K562 (cell line): ENCODE data around the gene POU2AF1. TPM values are rescaled to one million over a fixed set of nuclear protein-coding genes. Genes with fewer than 3 reads are reported as not detected.

Experiments
- ATAC-seq: fragments of 200-7000 bp; cut with Tn5 transposase; 3 replicates; pipeline ENCODE4 v1.9.1; 2020; ENCODE audit warnings: moderate library complexity
- BruUV-seq: library from RNA; stranded (reverse); fragments of 400-500 nt; replicated peaks from 2 replicates; lab custom pipeline; 2021; lab: Mats Ljungman, UMichigan
- CTCF ChIA-PET: fragments of 300-600 bp; formaldehyde crosslinking; extraction: SDS; loops from one replicate; lab custom pipeline; 2021; ENCODE audit warnings: low intra/inter-chr PET ratio; lab: Yijun Ruan, JAX
- POLR2A ChIA-PET: fragments of 300-600, 350-650 bp; sonication (Branson Sonifier 250); formaldehyde crosslinking; extraction: SDS; loops from one replicate; lab custom pipeline; 2021; ENCODE audit warnings: antibody characterized with exemption, inconsistent platforms; lab: Yijun Ruan, JAX
- DNase-seq, 4 experiments: peaks; one replicate each; pipeline versions ENCODE4 v3.0.0 to v3.0.0-alpha.2; 2011 to 2018; ENCODE audit warnings: low spot score in 3 of 4, mixed read lengths in 3 of 4; ENCODE audit errors: extremely low read depth in 1 of 4
- FAIRE-seq: peaks from 2 replicates; lab custom pipeline; 2011; peaks lifted over from hg19 to GRCh38; lab: Jason Lieb, UNC
- H2AFZ ChIP-seq: 2 replicates; pipeline ENCODE4 v1.6.0; 2011; ENCODE audit warnings: low read depth, low read length, control low read depth, inconsistent platforms
- H3K27ac ChIP-seq: fragments of 200-600 bp; 3 replicates; pipeline ENCODE4 v1.8.0; 2011; ENCODE audit warnings: low read depth, mild to moderate bottlenecking, control low read depth, inconsistent platforms, low read length, moderate library complexity, mixed read lengths; ENCODE audit errors: extremely low read depth
- H3K27me3 ChIP-seq, 2 experiments: fragments of 300-600 bp in 1 of 2; 2 replicates in 1 of 2; 3 replicates in 1 of 2; pipeline versions ENCODE4 v1.6.0 to v1.8.0; 2011; ENCODE audit warnings: inconsistent platforms in 2 of 2, low read length in 2 of 2, mild to moderate bottlenecking in 1 of 2, mixed read lengths in 1 of 2, moderate library complexity in 1 of 2; ENCODE audit not compliant: control insufficient read depth in 2 of 2, insufficient read depth in 2 of 2
- H3K36me3 ChIP-seq: fragments of 300-600 bp; 3 replicates; pipeline ENCODE4 v1.8.0; 2011; ENCODE audit warnings: mild to moderate bottlenecking, low read length, inconsistent platforms; ENCODE audit not compliant: control insufficient read depth, insufficient read depth
- H3K4me1 ChIP-seq, 2 experiments: fragments of 200-600 bp in 1 of 2; replicated peaks in 1 of 2; 2 replicates in 1 of 2; 3 replicates in 1 of 2; pipeline versions ENCODE4 v1.5.1 to v1.8.0; 2011; ENCODE audit warnings: inconsistent platforms in 2 of 2, low read length in 2 of 2, mild to moderate bottlenecking in 1 of 2, mixed read lengths in 1 of 2, moderate library complexity in 1 of 2; ENCODE audit not compliant: control insufficient read depth in 2 of 2, insufficient read depth in 2 of 2
- H3K4me2 ChIP-seq: 2 replicates; pipeline ENCODE4 v1.6.1; 2011; ENCODE audit warnings: low read length, control low read depth, inconsistent platforms, mixed read lengths; ENCODE audit not compliant: insufficient read depth
- H3K4me3 ChIP-seq: fragments of 200-600 bp; sonication (generic), shearing (Covaris generic); 2 replicates; pipeline ENCODE4 v1.5.1; 2016; ENCODE audit warnings: control low read depth, inconsistent platforms
- H3K79me2 ChIP-seq: fragments of 200-600 bp; 3 replicates; pipeline ENCODE4 v1.8.0; 2011; ENCODE audit warnings: low read length, inconsistent platforms; ENCODE audit not compliant: control insufficient read depth, insufficient read depth
- H3K9ac ChIP-seq, 2 experiments: 2 replicates each; pipeline versions ENCODE4 v1.6.0 to v1.6.1; 2011; ENCODE audit warnings: low read depth in 2 of 2, low read length in 2 of 2, control low read depth in 1 of 2, inconsistent platforms in 1 of 2, mild to moderate bottlenecking in 1 of 2, mixed read lengths in 1 of 2; ENCODE audit not compliant: insufficient read depth in 1 of 2
- H3K9me1 ChIP-seq: one replicate; pipeline ENCODE4 v1.6.0; 2011; ENCODE audit warnings: inconsistent platforms, mild to moderate bottlenecking, low read length, moderate library complexity; ENCODE audit not compliant: control insufficient read depth, insufficient read depth
- H3K9me3 ChIP-seq: replicated peaks from 2 replicates; pipeline ENCODE4 v1.5.1; 2011; ENCODE audit warnings: low read depth, low read length, inconsistent platforms; ENCODE audit not compliant: control insufficient read depth, insufficient read depth
- H4K20me1 ChIP-seq: replicated peaks from 2 replicates; pipeline ENCODE4 v1.6.1; 2011; ENCODE audit warnings: low read length, inconsistent platforms, mixed read lengths; ENCODE audit not compliant: control insufficient read depth, insufficient read depth
- EWSR1 ChIP-seq: fragments of 450-650 bp; IDR thresholded peaks from 2 replicates; pipeline ENCODE4 v1.6.1; 2018; ENCODE audit warnings: borderline replicate concordance, mild to moderate bottlenecking, low read depth, moderate library complexity; ENCODE audit not compliant: partially characterized antibody
- FIP1L1 ChIP-seq: fragments of 200-400 bp; formaldehyde crosslinking; IDR thresholded peaks from 2 replicates; pipeline ENCODE4 v1.6.1; 2018; ENCODE audit warnings: mild to moderate bottlenecking, low read depth, low read length; ENCODE audit not compliant: poor library complexity, severe bottlenecking
- FOXK1 ChIP-seq: sonication (generic); formaldehyde crosslinking; IDR thresholded peaks from 2 replicates; pipeline ENCODE4 v1.8.0; 2022; ENCODE audit warnings: missing genetic modification reagents, mild to moderate bottlenecking, borderline replicate concordance
- GTF2E2 ChIP-seq: fragments of 200-800 bp; sonication (Bioruptor generic); IDR thresholded peaks from 2 replicates; pipeline ENCODE4 v1.6.1; 2016; ENCODE audit warnings: missing genetic modification characterization, missing compliant biosample characterization
- LARP7 ChIP-seq: fragments of 450-650 bp; IDR thresholded peaks from 2 replicates; pipeline ENCODE4 v1.6.1; 2016
- MAFG ChIP-seq: fragments of 450-650 bp; conservative IDR thresholded peaks from 2 replicates; pipeline ENCODE4 v1.6.1; 2016; ENCODE audit warnings: missing genetic modification characterization, missing compliant biosample characterization
- MTF1 ChIP-seq: fragments of 250-450 bp; sonication (Bioruptor Pico); IDR thresholded peaks from 2 replicates; pipeline ENCODE4 v1.9.0; 2021; ENCODE audit warnings: moderate library complexity, mild to moderate bottlenecking, inconsistent platforms, borderline replicate concordance
- PURB ChIP-seq: sonication (generic); formaldehyde crosslinking; IDR thresholded peaks from 2 replicates; pipeline ENCODE4 v1.9.0; 2021; ENCODE audit warnings: low read depth, mild to moderate bottlenecking, missing genetic modification reagents
- RFX1 ChIP-seq: fragments of 450-650 bp; IDR thresholded peaks from 2 replicates; pipeline ENCODE4 v1.6.1; 2016; ENCODE audit warnings: mild to moderate bottlenecking, moderate library complexity
- SLC30A9 ChIP-seq: fragments of 250-450 bp; sonication (Bioruptor Pico); IDR thresholded peaks from 2 replicates; pipeline ENCODE4 v1.8.0; 2022; ENCODE audit warnings: mild to moderate bottlenecking, moderate library complexity
- SOX6 ChIP-seq: fragments of 450-650 bp; IDR thresholded peaks from 2 replicates; pipeline ENCODE4 v1.6.1; 2014; ENCODE audit warnings: mild to moderate bottlenecking
- SREBF2 ChIP-seq: sonication (generic); formaldehyde crosslinking; IDR thresholded peaks from 2 replicates; pipeline ENCODE4 v1.4.0; 2020; ENCODE audit warnings: mild to moderate bottlenecking, missing genetic modification reagents
- ZC3H4 ChIP-seq: sonication (generic); formaldehyde crosslinking; IDR thresholded peaks from 2 replicates; pipeline ENCODE4 v1.9.0; 2021; ENCODE audit warnings: missing genetic modification reagents, borderline replicate concordance
- WGBS: fragments of 100-300 bp; shearing (Covaris generic); methylation state at CpG from one replicate; pipeline ENCODE4 v1.1.6; 2016; ENCODE audit warnings: low coverage, mixed read lengths; ENCODE audit not compliant: insufficient coverage; ENCODE audit errors: missing lambda C conversion rate; 5-methylcytosine and 5-hydroxymethylcytosine counted together
- in situ Hi-C: fragments of 300-500 bp; cut with MboI; formaldehyde crosslinking; loops from 4 replicates; pipeline ENCODE4 v1.15.0; 2018; ENCODE audit warnings: inconsistent platforms, mixed read lengths
- intact Hi-C: fragments of 100-400 bp; cut with micrococcal nuclease; formaldehyde crosslinking; loops from 2 replicates; pipeline ENCODE4 v1.14.2; 2022
- polyA plus RNA-seq, 8 experiments: library from polyadenylated mRNA; depleted of rRNA in 4 of 8; stranded (reverse) in 5 of 8; unstranded in 3 of 8; fragments of >200 nt; fragmentation: Nextera tagmentation in 2 of 8; fragmentation: Illumina TruSeq in 1 of 8; extraction: Ambion mirVana in 2 of 8; extraction: Trizol in 1 of 8; gene quantifications; 2 replicates each; pipeline versions ENCODE4 v1.2.1 to v1.2.3, GENCODE V29; 2011 to 2014; ENCODE audit warnings: inconsistent platforms in 1 of 8, missing spikeins in 1 of 8
- total RNA-seq, 7 experiments: library from RNA; depleted of rRNA in 6 of 7; stranded (reverse); fragments of >200 nt in 6 of 7; fragmentation: Illumina TruSeq in 2 of 7; extraction: Trizol in 2 of 7; gene quantifications; 2 replicates each; pipeline versions ENCODE4 v1.2.1 to v1.2.3, GENCODE V29; 2011 to 2021; ENCODE audit warnings: low replicate concordance in 1 of 7
- TF ChIP-seq, protein P1 (sequence below): sonication (generic); formaldehyde crosslinking; IDR thresholded peaks from 2 replicates; pipeline ENCODE4 v1.8.1; 2023; ENCODE audit warnings: mild to moderate bottlenecking, missing genetic modification reagents
- TF ChIP-seq, protein P2 (sequence below): IDR thresholded peaks from 2 replicates; pipeline ENCODE4 v1.6.1; 2011; ENCODE audit warnings: borderline replicate concordance, low read depth, mild to moderate bottlenecking, moderate library complexity, low read length; ENCODE audit not compliant: insufficient read depth, poor library complexity, severe bottlenecking
- TF ChIP-seq, protein P3 (sequence below): fragments of 250-450 bp; sonication (Bioruptor Pico); IDR thresholded peaks from 2 replicates; pipeline ENCODE4 v1.5.0; 2020; ENCODE audit warnings: mild to moderate bottlenecking, borderline replicate concordance

The POU2AF1 gene
- total and polyA plus RNA-seq, 9 of the 15 experiments (the other 6 are each of a cell fraction or from before 2014, with no cell fraction given), result 0.09 TPM; not detected in 8

DNA sequence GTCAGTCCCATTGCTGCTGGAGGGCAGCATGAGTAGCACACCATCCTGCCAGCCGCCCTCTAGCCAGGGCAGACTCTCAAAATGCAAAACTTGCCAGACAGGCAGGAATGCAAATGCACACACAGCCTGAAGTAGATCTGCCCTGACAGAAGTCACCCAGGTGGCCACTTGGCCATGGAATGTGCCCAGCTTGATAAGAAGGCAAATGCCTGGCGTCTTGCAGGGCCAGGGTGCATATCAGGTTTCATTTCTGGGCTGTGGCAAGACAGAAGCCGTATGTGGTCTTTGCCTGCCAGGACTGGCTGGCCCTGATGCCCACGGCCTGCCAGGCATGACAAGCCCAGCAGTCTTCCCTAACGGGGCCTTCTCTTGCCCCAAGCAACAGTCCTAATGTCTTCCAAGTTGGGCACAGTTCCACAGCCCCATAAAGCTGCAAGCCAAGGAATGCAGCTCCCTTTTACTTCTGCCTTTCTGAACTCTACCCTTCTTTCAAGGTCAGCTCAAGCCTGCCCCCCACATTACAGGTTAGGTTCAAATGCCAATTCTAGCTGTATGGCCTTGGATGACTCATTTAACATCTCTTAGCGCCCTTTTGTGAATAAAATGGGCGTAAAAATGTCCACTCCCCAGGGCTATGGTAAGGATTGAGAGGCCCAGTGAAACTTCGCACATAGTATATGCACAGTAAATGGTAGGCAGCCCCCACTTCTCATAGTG is 51.0 kb downstream of the POU2AF1 start:
- H3K9me1 ChIP-seq, result no peaks in the 10 kb centered on the region
- intact Hi-C loops, result no loop called here
- in situ Hi-C loops, result no loop called here
- H3K4me2 ChIP-seq, result no peak overlapping the region
- no peaks in the 10 kb centered on the region for H3K79me2 ChIP-seq
- under 1% methylated on average over 8 of the region's 8 CpGs for WGBS
- H3K4me3 ChIP-seq, result no peak overlapping the region
- no peak for FAIRE-seq
- H3K27ac ChIP-seq, result no peak overlapping the region
- no peak overlapping the region for H2AFZ ChIP-seq
- H3K9me3 ChIP-seq, result no peaks in the 10 kb centered on the region
- no peak overlapping the region for H3K9ac ChIP-seq
- H3K27me3 ChIP-seq, result no peaks in the 10 kb centered on the region
- H4K20me1 ChIP-seq, result no peaks in the 10 kb centered on the region
- DNase-seq, result no peak
- ChIA-PET CTCF (no interaction called here), POLR2A (interaction anchor here (0.9 kb wide), 1 partner anchor 9 kb away, joined by 3 read pairs; no protein-coding TSS in a partner anchor)
- no peaks in the 10 kb centered on the region for H3K4me1 ChIP-seq
- no peaks in the 10 kb centered on the region for H3K36me3 ChIP-seq
- no peak for ATAC-seq
- no TSS peak for BruUV-seq
- TF ChIP-seq, protein P1, sequence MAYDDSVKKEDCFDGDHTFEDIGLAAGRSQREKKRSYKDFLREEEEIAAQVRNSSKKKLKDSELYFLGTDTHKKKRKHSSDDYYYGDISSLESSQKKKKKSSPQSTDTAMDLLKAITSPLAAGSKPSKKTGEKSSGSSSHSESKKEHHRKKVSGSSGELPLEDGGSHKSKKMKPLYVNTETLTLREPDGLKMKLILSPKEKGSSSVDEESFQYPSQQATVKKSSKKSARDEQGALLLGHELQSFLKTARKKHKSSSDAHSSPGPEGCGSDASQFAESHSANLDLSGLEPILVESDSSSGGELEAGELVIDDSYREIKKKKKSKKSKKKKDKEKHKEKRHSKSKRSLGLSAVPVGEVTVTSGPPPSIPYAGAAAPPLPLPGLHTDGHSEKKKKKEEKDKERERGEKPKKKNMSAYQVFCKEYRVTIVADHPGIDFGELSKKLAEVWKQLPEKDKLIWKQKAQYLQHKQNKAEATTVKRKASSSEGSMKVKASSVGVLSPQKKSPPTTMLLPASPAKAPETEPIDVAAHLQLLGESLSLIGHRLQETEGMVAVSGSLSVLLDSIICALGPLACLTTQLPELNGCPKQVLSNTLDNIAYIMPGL (CRISPR knock-in tag), result no peak
- no peak for TF ChIP-seq PURB
- TF ChIP-seq, protein P2, sequence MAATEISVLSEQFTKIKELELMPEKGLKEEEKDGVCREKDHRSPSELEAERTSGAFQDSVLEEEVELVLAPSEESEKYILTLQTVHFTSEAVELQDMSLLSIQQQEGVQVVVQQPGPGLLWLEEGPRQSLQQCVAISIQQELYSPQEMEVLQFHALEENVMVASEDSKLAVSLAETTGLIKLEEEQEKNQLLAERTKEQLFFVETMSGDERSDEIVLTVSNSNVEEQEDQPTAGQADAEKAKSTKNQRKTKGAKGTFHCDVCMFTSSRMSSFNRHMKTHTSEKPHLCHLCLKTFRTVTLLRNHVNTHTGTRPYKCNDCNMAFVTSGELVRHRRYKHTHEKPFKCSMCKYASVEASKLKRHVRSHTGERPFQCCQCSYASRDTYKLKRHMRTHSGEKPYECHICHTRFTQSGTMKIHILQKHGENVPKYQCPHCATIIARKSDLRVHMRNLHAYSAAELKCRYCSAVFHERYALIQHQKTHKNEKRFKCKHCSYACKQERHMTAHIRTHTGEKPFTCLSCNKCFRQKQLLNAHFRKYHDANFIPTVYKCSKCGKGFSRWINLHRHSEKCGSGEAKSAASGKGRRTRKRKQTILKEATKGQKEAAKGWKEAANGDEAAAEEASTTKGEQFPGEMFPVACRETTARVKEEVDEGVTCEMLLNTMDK, result no peak
- TF ChIP-seq SLC30A9, result no peak
- no peak for TF ChIP-seq LARP7
- TF ChIP-seq RFX1, result no peak
- no peak for TF ChIP-seq FOXK1
- TF ChIP-seq ZC3H4, result no peak
- no peak for TF ChIP-seq SREBF2 (CRISPR knock-in tag)
- TF ChIP-seq, protein P3, sequence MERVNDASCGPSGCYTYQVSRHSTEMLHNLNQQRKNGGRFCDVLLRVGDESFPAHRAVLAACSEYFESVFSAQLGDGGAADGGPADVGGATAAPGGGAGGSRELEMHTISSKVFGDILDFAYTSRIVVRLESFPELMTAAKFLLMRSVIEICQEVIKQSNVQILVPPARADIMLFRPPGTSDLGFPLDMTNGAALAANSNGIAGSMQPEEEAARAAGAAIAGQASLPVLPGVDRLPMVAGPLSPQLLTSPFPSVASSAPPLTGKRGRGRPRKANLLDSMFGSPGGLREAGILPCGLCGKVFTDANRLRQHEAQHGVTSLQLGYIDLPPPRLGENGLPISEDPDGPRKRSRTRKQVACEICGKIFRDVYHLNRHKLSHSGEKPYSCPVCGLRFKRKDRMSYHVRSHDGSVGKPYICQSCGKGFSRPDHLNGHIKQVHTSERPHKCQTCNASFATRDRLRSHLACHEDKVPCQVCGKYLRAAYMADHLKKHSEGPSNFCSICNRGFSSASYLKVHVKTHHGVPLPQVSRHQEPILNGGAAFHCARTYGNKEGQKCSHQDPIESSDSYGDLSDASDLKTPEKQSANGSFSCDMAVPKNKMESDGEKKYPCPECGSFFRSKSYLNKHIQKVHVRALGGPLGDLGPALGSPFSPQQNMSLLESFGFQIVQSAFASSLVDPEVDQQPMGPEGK (CRISPR knock-in tag), result no peak
- no peak for TF ChIP-seq GTF2E2 (tag)
- no peak for TF ChIP-seq SOX6
- TF ChIP-seq FIP1L1, result no peak
- no peak for TF ChIP-seq MAFG (tag)
- no peak for TF ChIP-seq EWSR1
- no peak for TF ChIP-seq MTF1 (CRISPR knock-in tag)
